NCI-H1048 (cell line): Measurements from ENCODE around the gene ACACA.
"Not testable (repeated sequence)": the region's sequence is repeated elsewhere in the genome, so short reads cannot be mapped to it uniquely, and the experiment has no call there.

ENCODE experiments used
- DNase-seq: peaks from one replicate; lab custom pipeline; 2025; lab: John Stamatoyannopoulos, UW

The ACACA gene

DNA sequence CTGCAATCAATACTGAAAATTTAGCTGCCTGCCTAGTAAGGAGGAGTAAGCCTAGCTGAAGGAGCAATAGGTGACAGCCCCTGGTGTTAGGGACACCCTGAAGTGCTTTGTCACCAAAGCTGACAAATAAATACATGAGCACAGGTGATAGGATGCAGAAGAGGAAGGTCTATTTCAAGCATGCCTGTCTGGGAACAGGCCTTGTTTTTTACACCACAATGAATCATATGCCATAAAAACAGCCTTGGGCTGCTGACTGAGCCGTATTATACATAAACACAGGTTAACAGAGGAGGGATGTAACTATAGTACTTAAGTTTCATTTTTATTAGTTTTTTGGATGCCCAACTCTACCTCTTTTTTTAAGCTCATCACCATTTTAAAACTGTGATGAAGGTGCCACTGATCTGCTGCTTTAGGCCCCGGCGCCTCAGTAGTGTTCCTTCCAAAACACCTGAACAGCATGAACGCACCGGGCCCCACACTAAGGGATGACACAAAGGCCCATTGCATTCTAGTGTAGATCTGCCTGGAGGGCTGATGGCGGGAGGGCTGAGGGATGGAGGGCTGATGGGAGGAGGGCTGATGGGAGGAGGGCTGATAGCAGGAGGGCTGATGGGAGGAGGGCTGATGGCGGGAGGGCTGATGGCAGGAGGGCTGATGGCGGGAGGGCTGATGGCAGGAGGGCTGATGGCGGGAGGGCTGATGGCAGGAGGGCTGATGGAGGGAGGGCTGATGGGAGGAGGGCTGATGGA is 307.5 kb downstream of the ACACA start:
- DNase-seq, result no peak

DNA sequence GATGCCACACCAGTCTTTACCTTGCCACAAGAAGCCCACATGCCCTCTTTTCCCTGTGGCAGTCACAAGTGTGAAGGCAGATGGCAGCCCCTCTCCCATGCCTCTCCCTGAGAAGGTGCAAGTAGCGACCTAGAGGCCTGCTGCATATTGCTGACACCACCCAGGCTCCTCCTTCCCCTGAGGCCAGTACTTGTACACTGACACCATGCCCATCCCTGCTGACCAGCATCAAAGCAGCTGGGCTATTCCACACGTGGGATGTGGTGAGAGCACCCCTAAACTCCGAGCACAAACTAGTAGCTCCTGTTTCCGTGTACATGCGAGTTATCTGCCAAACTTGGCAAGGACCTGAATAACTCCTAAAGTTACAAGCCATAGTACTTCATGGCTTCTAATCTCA is 308.5 kb downstream of the ACACA start:
- no peak for DNase-seq

DNA sequence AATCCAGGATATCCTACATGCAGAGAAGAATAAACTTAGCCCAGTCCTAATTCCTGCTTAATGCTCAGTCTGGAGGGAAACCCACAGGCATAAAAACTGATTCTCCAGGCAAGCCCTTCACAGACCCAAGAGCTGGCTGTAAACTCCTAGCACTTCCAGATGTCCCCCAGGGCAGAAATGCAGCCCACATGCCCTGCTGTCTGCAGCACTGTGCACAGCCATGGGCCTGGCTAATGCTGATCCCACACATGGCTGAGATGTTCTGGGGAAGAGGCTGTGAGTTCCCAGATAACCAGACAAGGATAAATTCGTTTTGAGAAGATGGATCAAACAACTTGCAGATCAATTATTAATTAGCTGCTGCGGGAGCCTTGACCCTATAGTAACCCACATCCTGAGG is 309.5 kb downstream of the ACACA start:
- DNase-seq, result no peak

DNA sequence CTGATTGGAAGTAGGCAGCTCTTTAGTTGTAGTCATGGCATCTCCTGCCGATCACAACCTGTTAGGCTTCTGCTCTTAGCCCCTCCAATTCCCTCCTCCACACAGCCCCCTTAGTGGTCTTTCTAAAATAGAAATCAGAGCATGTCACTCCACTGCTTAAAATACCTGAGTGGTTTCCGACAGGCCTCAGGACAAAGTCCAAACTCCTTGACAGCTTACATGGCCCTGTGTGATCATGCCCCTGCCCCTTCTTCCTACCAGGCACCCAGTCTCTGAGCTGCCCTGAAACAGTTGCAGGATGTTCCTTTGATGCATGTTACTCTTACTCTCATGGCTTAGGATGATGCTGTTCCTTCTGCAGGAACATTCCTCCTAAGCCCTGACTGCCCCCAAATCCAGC is 310.6 kb downstream of the ACACA start:
- no peak for DNase-seq

DNA sequence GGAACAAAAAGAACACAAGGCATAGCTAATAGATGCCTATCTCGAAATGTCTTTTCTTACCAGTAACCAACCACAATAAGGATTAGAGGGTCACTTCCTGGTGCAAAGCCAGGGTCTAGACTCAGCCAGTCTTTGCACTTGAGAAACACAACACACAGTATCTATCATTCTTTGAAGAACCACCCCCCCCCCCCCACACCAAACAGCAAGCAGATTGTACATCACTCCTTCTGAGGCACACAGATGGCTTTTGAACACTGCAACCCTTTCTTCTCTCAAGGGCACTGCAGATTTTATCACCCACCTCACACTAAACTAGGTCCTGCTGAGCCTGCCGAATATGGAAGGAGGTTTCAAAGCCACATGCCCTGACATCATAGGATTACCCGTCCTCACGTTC is 312.2 kb downstream of the ACACA start:
- no peak for DNase-seq

DNA sequence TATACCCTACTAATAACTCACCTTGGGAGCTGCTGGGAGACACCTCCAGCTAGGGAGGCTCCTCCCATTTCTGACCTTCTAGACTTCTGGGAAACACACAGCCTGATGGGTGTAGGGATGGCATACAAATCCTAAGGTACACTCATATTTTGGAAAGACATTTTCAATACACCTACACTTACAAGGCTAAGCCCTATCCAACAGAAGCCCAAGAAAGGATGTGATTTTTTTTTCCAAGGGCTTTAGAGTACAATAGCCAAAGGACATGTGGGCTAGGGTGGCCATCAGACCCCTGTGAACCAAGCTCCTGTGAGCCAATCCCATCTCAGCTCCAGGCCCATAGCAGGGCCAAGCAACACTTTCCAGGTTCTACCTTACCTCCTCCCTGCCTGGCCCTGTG is 313.9 kb downstream of the ACACA start:
- no peak for DNase-seq

DNA sequence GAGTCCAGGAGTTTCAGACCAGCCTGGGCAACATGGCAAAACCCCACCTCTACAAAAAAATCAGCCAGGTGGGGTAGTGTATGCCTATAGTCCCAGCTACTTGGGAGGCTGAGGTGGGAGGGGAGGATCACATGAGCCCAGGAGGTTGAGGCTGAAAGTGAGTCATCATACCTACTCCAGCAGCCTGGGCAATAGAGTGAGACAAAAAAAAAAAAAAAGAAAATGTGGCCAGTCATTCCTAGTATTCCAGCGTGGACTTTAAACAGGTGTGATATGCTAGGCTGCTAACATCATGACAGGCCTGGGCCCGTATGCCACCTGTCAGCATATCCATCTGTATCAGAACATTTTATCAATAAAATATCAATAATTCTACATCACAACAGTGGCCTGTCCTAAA is 314.6 kb downstream of the ACACA start:
- DNase-seq, result no peak

DNA sequence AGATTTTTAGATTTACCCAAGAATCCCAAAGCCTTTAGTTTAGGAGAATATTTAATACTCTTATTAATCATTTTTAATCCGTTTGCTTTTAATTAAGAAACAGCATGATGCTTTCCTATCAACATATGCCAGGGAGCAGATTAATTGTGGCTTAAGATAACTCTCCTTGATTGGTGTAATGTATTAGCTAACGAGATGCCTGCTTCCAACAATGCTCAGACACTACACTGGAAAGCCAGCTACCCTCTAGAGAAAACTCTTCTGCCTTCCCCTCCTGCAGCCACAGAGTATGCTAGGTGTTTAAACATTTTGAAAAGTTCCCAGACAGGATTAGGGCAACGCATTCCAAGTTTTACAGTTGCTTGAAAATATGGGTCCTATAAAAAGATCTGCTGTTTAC is 315.7 kb downstream of the ACACA start:
- no peak for DNase-seq

DNA sequence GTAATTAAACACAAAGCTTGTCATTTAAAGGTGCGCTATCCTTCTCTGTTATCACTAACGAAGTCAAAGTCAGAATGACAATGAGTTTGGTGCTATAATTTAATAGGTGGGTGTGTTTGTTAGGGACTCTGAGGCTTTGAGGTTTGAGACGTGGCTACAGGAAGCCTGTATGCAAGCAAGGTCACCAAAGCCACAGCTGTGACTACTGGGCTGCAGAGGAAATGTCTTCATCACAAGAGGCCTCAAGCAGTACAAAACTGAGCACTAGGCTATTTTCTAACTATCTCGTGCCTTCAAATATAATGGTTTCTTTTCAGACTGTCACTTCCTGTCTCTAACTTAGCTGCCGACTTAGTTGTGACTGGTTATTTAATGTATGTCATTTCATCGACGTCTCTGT is 316.7 kb downstream of the ACACA start:
- no peak for DNase-seq

DNA sequence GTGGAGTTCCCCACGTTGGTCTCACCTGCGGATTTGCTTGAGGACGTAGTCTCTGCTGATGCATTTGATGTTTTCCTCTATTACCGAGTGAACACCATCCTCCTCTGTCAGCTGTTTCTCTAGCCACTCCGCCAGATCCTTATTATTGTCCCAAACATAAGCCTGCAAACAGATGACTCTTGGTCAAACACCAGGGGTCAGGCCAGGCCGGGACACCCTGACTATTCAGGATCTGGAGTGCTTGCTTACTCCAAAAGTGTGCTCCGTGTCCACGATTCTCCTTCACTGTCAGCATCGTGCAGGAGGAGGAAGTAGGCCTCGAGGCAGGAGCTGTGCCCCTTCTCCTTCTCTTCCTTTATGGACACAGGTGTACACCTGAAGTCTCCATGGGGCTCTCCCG is 317.7 kb downstream of the ACACA start:
- DNase-seq, result no peak

DNA sequence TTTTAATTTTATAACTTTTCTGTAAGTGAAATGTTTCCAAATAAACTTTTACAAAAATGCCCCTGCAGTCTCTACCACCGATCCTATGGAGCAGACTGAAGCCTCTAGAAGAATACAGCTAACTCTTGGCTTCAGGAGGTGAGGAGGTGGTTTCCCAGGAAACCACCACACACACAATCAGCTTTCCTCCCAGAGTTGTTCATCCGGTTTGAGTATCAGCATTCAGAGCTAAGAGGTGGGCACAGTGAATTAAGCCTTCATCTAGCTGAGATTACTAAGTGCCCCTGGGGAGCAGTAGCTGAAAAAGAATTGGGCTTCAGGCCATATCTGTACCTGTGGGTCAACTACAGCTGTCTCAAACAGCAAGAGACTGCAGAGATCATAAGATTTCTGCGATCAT is 318.2 kb downstream of the ACACA start:
- DNase-seq, result no peak

DNA sequence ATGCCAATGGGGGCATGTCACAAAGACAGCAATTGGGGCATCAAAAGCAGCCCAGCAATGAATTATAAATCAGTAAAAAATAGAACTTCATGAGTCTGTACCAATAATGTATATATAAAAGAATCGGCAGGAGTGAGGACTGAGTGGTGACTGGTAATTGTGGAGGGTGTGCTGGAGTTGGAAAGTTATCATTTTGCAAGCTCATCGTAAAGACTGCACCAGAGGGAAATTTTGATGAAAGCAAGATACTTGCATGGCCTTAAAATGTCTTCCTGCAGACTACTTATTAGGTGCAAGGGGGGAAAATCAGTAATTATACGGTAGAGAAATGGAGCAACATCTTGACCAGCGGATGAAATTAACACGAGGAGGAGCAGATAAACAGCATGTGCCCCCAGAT is 319.0 kb downstream of the ACACA start:
- no peak for DNase-seq

DNA sequence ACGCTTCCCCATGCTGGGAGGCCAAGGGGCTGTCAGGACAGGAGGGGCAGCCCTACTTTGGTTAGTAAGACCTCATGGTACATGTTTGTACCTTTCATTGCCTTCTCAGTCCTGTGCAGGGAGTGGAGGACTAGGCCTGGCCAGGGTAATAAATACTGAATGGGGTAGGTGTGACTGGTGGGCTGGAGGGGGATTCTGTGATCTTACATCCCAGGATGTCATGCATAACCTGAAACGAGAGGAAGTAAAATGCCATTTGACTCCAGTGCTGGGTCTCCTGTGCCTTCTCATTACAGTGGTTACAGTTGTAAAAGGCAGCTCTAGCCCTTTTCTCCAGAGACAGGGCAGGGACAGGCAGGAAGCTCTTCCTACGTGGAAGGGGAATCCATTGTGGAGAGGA is 319.7 kb downstream of the ACACA start:
- DNase-seq, result no peak

DNA sequence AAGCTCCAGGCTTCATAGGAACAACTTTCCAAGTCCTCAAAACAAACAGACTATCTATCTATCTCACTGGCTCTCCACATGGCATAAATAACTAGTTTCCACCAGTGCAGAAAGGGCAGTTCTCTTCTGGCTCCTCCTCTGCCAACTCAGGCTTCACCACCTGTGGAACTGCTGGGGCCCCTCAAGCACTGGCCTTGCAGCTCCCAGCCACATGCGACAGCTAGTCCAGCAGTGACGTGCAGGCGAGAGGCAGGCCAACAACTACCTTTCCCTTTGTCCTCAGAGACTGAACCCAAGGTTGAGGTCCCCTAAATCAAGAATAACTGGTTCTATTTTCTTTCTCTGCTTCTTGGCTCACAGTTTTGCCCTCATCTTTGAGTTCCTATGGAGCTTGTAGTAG is 320.3 kb downstream of the ACACA start:
- DNase-seq, result no peak

DNA sequence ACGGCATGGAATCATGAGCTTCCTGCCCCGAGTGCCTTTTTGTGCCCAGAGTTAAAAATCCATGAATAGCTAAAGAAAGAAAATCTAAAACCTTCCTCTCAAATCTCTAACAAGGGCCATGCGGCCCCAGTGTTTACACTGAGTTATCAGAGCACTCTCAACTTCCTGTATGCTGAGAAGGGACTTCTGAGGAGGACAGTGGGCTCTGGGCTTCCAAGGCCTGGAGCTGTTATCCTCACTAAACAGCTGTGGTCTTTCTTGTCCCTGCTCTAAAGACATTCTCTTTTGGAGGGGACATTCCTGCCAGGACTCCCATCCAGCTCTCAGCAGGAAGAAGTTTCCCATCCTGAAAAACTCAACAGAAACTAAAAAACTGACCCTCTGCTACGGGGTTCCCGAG is 322.3 kb downstream of the ACACA start:
- no peak for DNase-seq

DNA sequence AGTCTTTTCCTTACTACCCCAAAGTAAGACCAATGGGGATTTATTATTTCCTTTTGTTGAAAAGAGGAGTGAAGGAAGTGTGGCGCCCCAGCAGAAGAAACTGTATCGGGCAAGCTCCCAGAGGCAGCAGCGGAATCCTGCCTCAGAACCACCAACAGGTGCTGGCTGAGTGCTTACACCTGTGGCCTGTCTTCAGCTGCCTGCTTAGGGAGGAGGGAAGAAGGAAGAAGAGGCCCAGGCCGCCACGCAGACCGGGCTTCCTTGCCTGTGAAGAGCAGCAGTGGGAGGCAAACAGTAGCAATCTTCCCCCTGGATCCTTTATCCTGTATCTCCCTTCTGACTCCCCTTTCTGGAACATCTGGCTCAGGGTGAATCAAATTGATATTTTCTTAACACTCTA is 323.2 kb downstream of the ACACA start:
- no peak for DNase-seq

DNA sequence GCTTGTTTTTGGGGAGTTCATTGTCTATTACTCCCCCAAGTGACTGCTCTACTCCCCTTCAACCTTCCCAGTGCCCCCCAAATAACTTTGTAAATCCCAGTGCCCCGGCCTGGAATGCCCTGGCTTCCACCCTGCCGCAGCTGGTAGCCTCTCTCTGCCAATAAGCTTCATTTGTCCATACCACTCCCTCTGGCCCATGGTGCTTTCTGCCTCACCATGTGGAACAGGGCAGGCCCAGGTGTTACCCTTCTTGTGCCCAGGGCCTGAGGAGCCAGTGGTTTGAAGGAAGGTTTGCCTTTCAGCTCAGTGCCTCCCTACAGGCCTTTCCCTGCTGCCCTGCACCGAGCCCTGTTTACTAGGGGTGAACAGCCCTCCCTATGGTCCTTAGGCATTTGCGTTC is 323.7 kb downstream of the ACACA start:
- DNase-seq, result no peak

DNA sequence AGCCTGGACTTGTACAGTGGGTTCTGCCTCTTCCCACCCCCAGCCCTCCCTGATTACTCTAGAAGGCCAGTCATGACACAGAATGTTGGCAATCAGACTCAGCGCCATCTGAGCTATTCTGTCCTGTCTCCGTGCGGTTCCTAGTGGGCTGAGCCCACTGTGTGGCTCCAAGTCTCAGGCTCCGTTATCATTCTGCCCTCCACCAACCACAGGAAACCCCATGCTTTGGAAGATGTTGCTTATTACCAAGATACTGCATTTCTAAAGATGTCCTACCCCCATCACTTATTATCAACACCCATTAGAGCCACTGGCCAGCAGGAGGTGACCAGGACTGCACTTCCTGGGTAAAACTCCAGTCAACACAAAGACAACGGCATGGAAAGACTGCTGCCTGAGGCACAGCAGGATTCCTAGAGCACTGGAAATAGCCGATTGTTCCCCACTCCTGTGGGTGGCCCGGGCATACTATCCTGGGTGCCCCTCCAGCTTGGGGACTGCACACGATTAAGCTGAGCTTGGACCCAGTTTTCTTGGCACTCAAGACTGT is 324.2 kb downstream of the ACACA start:
- no peak for DNase-seq

DNA sequence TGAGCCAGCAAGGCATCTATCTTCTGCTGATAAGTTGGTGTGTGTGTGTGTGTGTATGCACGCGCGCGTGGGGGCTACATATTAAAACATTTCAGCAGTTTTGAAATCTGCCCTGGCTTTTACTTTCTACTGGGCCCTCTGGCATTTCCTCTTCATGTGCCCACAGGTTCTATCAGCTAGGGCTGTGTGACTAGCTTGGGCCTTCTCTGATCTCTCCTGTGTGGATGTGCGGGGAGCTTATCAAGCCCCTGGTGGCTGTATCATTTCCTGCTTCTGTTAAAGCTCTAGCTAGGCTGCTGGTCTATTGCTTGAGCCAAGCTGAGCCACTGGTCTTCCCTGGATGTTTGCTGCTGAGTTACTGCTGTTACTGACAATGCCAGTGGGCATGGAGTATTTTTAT is 325.3 kb downstream of the ACACA start:
- no peak for DNase-seq

DNA sequence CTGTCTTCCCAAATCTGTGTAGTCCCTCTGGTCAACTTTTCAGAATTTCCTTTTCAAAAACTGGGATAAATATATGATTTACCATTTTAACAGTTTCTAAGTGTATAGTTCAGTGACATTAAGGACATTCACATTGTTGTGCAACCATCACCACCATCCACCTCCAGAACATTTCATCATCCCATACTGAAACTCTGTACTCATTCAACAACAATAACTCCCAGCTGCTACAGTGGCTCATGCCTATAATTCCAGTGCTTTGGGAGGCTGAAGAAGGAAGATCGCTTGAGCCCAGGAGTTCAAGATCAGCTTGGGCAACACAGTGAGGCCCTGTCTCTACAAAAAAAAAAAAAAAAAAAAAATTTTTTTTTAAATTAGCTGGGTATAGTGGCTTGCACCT is 326.9 kb downstream of the ACACA start:
- no peak for DNase-seq

DNA sequence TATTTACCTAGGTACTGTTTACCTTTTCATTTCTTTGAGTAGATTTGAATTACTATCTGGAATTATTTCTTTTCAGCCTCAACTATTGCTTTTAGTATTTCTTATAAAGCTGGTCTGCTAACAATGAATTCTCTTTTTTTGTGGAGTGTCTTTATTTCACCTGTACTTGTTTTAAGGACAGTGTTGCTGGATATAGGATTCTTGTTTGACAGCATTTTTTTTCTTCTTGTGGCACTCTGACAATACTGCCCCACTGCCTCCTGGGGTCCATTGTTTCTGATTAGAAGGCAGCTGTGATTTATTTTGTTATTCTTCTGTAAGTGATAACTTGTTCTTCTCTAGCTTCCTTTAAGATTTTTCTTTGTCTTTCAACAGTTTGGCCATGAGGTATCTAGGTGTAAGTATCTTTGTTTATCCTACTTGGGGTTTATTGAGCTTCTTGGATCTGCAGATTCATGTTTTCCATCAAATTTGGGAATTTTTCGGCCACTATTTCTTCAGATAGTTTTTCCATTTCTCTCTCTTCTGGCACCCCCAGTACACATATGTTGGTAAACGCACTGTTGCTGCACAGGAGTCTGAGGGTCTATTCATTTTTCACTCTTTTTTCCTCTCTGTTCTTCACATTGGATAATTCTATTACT is 327.4 kb downstream of the ACACA start:
- DNase-seq, result no peak

DNA sequence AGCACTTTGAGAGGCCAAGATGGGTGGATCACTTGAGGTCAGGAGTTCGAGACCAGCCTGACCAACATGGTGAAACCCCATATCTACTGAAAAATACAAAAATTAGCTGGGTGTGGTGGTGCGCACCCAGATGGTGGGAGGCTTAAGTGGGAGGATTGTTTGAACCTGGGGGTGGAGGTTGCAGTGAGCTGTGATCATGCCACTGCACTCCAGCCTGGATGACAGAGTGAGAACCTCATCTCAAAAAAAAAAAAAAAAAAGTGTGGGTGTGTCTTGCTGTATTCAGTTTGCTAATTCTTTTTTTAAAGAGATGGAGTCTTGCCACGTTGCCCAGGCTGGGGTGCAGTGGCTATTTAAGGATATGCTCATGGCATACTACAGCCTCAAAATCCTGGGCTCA is 333.2 kb downstream of the ACACA start:
- not testable (repeated sequence) for DNase-seq

DNA sequence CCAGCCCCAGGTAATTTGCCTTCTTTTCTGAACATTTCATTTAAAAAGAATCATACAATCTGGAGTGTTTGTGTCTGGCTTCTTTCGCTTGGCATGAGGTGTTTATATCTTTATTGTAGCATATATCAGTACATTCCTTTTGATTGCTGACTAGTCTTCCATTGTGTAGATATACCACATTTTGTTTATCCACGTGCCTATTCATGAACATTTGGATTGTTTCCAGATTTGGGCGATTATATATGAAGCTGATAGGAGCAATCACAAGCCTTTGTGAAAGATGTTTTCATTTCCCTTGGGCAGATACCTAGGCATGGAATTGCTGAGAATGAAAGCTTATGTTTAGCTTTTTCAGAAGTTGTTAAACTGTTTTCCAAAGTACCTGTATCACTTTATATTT is 337.5 kb downstream of the ACACA start:
- no peak for DNase-seq

DNA sequence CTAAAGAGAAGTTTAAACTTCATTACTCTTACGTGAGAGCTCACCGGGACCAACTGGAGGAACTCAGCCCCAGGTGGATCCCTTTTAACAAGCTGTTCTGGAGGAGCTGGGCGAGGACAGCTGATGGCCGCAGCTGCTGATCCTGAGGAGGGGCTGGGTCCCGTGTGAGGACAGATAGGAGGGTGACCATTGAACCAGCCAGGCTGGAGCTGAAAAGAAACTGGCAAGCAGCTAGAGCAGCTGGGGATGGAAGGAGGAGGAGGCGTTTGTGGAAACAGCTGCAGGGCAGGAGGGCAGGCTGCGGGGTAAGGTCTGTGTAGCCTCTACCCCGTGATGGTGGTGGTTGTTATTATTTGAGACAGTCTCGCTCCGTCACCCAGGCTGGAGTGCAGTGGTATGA is 338.4 kb downstream of the ACACA start:
- no peak for DNase-seq
